ENCODE measurements around the gene WARS2.

The WARS2 gene

GRCh38 chr1:119081267-119081666, 59.2 kb downstream of the WARS2 start:
- DNase-seq, result no peak

- no peak for DNase-seq
Measured at GRCh38 chr1:119080586-119080985, 59.9 kb downstream of the WARS2 start.

GRCh38 chr1:119079881-119080280, 60.6 kb downstream of the WARS2 start:
- DNase-seq, result no peak

GRCh38 chr1:119075614-119076013, 64.8 kb downstream of the WARS2 start:
- no peak for DNase-seq

GRCh38 chr1:119071321-119071720, 69.1 kb downstream of the WARS2 start:
- DNase-seq, result no peak

GRCh38 chr1:119069682-119070081, 70.8 kb downstream of the WARS2 start:
- no peak for DNase-seq

- no peak for DNase-seq
Measured at GRCh38 chr1:119068427-119068826, 72.0 kb downstream of the WARS2 start.

- no peak for DNase-seq
Measured at GRCh38 chr1:119061700-119062099, 78.8 kb downstream of the WARS2 start.

GRCh38 chr1:119055568-119055967, 84.9 kb downstream of the WARS2 start:
- DNase-seq, result no peak

- no peak for DNase-seq
Measured at GRCh38 chr1:119053917-119054316, 86.5 kb downstream of the WARS2 start.

- no peak for DNase-seq
Measured at GRCh38 chr1:119052267-119052666, 88.2 kb downstream of the WARS2 start.

- no peak for DNase-seq
Measured at GRCh38 chr1:119048624-119049404, 91.6 kb downstream of the WARS2 start.

- no peak for DNase-seq
Measured at GRCh38 chr1:119046785-119047438, 93.5 kb downstream of the WARS2 start.

GRCh38 chr1:119046429-119046784, 94.0 kb downstream of the WARS2 start:
- no peak for DNase-seq

GRCh38 chr1:119045096-119045746, 95.2 kb downstream of the WARS2 start:
- no peak for DNase-seq

GRCh38 chr1:119040906-119041305, 99.5 kb downstream of the WARS2 start:
- no peak for DNase-seq

- DNase-seq, result no peak
Measured at GRCh38 chr1:119040489-119040888, 100.0 kb downstream of the WARS2 start.

- DNase-seq, result no peak
Measured at GRCh38 chr1:119038363-119038762, 102.1 kb downstream of the WARS2 start.

- DNase-seq, result no peak
Measured at GRCh38 chr1:119034359-119034758, 106.1 kb downstream of the WARS2 start.

GRCh38 chr1:119032986-119033385, 107.5 kb downstream of the WARS2 start:
- DNase-seq, result no peak

GRCh38 chr1:119027759-119028158, 112.7 kb downstream of the WARS2 start:
- no peak for DNase-seq

- DNase-seq, result no peak
Measured at GRCh38 chr1:119026956-119027355, 113.5 kb downstream of the WARS2 start.

- no peak for DNase-seq
Measured at GRCh38 chr1:119015547-119015946, 124.9 kb downstream of the WARS2 start.

- no peak for DNase-seq
Measured at GRCh38 chr1:119012383-119012782, 128.1 kb downstream of the WARS2 start.

Data from activated CD4-positive, alpha-beta T cell treated with anti-CD3 and anti-CD28 coated beads for 48 hours (primary cell).